MCF 10A (cell line): ENCODE data around the gene KRT77. TPM values are rescaled to one million over a fixed set of nuclear protein-coding genes. Genes with fewer than 3 reads are reported as not detected.

Experiments used
- BruUV-seq: library from RNA; stranded (reverse); fragments of 400-500 nt; replicated peaks from 2 replicates; lab custom pipeline; 2021; lab: Mats Ljungman, UMichigan
- CTCF ChIA-PET: fragments of 300-600 bp; sonication (Branson Sonifier 250); formaldehyde crosslinking; extraction: SDS; loops from one replicate; lab custom pipeline; 2021; ENCODE audit warnings: antibody characterized with exemption, inconsistent platforms; lab: Yijun Ruan, JAX
- POLR2A ChIA-PET: fragments of 300-600, 350-650 bp; sonication (Branson Sonifier 250); formaldehyde crosslinking; extraction: SDS; loops from one replicate; lab custom pipeline; 2020; ENCODE audit warnings: antibody characterized with exemption, inconsistent platforms; lab: Yijun Ruan, JAX
- DNase-seq: peaks from one replicate; pipeline ENCODE4 v3.0.0-alpha.2; 2018; ENCODE audit not compliant: unreplicated experiment
- H3K27ac Mint-ChIP-seq: one replicate; pipeline ENCODE4 v1.8.0; 2022; ENCODE audit warnings: mild to moderate bottlenecking, low read depth, mixed read lengths; ENCODE audit not compliant: unreplicated experiment
- H3K27me3 Mint-ChIP-seq: one replicate; pipeline ENCODE4 v1.8.0; 2022; ENCODE audit warnings: mixed read lengths; ENCODE audit not compliant: insufficient read depth, unreplicated experiment
- H3K36me3 Mint-ChIP-seq: one replicate; pipeline ENCODE4 v1.8.0; 2022; ENCODE audit warnings: mild to moderate bottlenecking, moderate library complexity, mixed read lengths; ENCODE audit not compliant: insufficient read depth, unreplicated experiment
- H3K4me1 Mint-ChIP-seq: one replicate; pipeline ENCODE4 v1.8.0; 2022; ENCODE audit warnings: mixed read lengths; ENCODE audit not compliant: insufficient read depth, unreplicated experiment
- H3K4me3 Mint-ChIP-seq: one replicate; pipeline ENCODE4 v1.8.0; 2022; ENCODE audit warnings: mild to moderate bottlenecking, moderate library complexity, mixed read lengths; ENCODE audit not compliant: unreplicated experiment
- H3K9me3 Mint-ChIP-seq: one replicate; pipeline ENCODE4 v1.8.0; 2022; ENCODE audit warnings: mixed read lengths; ENCODE audit not compliant: unreplicated experiment
- CTCF ChIP-seq: fragments of 200-600 bp; IDR thresholded peaks from one replicate; pipeline ENCODE4 v1.8.0; 2022; ENCODE audit warnings: antibody characterized with exemption, mild to moderate bottlenecking; ENCODE audit not compliant: unreplicated experiment
- intact Hi-C: fragments of 100-400 bp; cut with micrococcal nuclease; formaldehyde crosslinking; loops from 2 replicates; pipeline ENCODE4 v1.14.1; 2022
- total RNA-seq: library from RNA; stranded (reverse); gene quantifications from 2 replicates; pipeline ENCODE4 v1.2.3, GENCODE V29; 2022

KRT77 gene
- total RNA-seq, 1 experiment from 2014 or later, result not detected

GRCh38 chr12:52698651-52699340, 4.5 kb downstream of the KRT77 start:
- Mint-ChIP-seq H3K27me3 (peaks cover 77% of the 10 kb centered on the region), H3K9me3 (no peaks in the 10 kb centered on the region), H3K4me3 (no peak overlapping the region), H3K27ac (no peak overlapping the region), H3K36me3 (no peaks in the 10 kb centered on the region), H3K4me1 (no peaks in the 10 kb centered on the region)
- BruUV-seq, result no TSS peak
- POLR2A ChIA-PET, result interaction anchor here (1.2 to 1.6 kb wide), 2 partner anchors 9 to 31 kb away, joined by 3 read pairs; no protein-coding TSS in a partner anchor
- DNase-seq, result no peak
- CTCF ChIA-PET, result no interaction called here
- no peak for TF ChIP-seq CTCF
- intact Hi-C loops, result no loop called here

- intact Hi-C loops, result no loop called here
- DNase-seq, result no peak
- H3K4me1 Mint-ChIP-seq, result no peaks in the 10 kb centered on the region
- TF ChIP-seq CTCF, result no peak
- H3K4me3 Mint-ChIP-seq, result no peak overlapping the region
- no TSS peak for BruUV-seq
- no peak overlapping the region for H3K27ac Mint-ChIP-seq
- POLR2A ChIA-PET, result no interaction called here
- H3K36me3 Mint-ChIP-seq, result no peaks in the 10 kb centered on the region
- H3K27me3 Mint-ChIP-seq, result peaks cover 76% of the 10 kb centered on the region
- no peaks in the 10 kb centered on the region for H3K9me3 Mint-ChIP-seq
- CTCF ChIA-PET, result no interaction called here
These were observed 6.2 kb downstream of the KRT77 start for GRCh38 chr12:52697058-52697582.

- intact Hi-C loops, result no loop called here
- Mint-ChIP-seq H3K36me3 (no peaks in the 10 kb centered on the region), H3K4me3 (no peak overlapping the region), H3K27me3 (peaks cover 75% of the 10 kb centered on the region), H3K4me1 (no peaks in the 10 kb centered on the region), H3K9me3 (no peaks in the 10 kb centered on the region), H3K27ac (no peak overlapping the region)
- ChIA-PET POLR2A (no interaction called here), CTCF (no interaction called here)
- DNase-seq, result no peak
- no peak for TF ChIP-seq CTCF
- BruUV-seq, result no TSS peak
These were observed 6.7 kb downstream of the KRT77 start for GRCh38 chr12:52696588-52696987.

GRCh38 chr12:52695039-52695438, 8.3 kb downstream of the KRT77 start:
- intact Hi-C loops, result no loop called here
- POLR2A ChIA-PET, result no interaction called here
- no peak for TF ChIP-seq CTCF
- Mint-ChIP-seq H3K27ac (no peak overlapping the region), H3K4me3 (no peak overlapping the region), H3K9me3 (no peaks in the 10 kb centered on the region), H3K36me3 (no peaks in the 10 kb centered on the region), H3K27me3 (peaks cover 64% of the 10 kb centered on the region), H3K4me1 (no peaks in the 10 kb centered on the region)
- DNase-seq, result no peak
- CTCF ChIA-PET, result no interaction called here
- BruUV-seq, result no TSS peak
